Breast epithelium (tissue), 3 donors: ENCODE measurements around the gene RIMKLA.

ENCODE experiments used
- CTCF ChIP-seq, 3 donors: fragments of 450-650 bp; IDR thresholded peaks; one replicate each; pipeline ENCODE4 v1.5.1; 2016 to 2017; ENCODE audit warnings: antibody characterized with exemption in 3 of 3, mild to moderate bottlenecking in 3 of 3, moderate library complexity in 3 of 3
- POLR2A ChIP-seq: fragments of 450-650 bp; IDR thresholded peaks from one replicate; pipeline ENCODE4 v1.6.1; 2016; ENCODE audit warnings: antibody characterized with exemption, mild to moderate bottlenecking, moderate library complexity

GRCh38 chr1:42461196-42461595, 80.6 kb downstream of the RIMKLA start:
- TF ChIP-seq CTCF (IDR thresholded peaks at IDR 0.05) (no peak), POLR2A (no peak)
